Measurements from ENCODE around the gene PTF1A. TPM values are rescaled to one million over a fixed set of nuclear protein-coding genes. Genes with fewer than 3 reads are reported as not detected.

Gene PTF1A
- polyA plus RNA-seq, 1 donor from 2014 or later, result not detected

- no peak overlapping the region for H3K27ac ChIP-seq (ENCODE audit: low read length)
- no peaks in the 10 kb centered on the region for H3K36me3 ChIP-seq (ENCODE audit: insufficient read depth, low read length)
- H3K79me2 ChIP-seq (replicated peaks; ENCODE audit: insufficient read depth, low read length), result no peaks in the 10 kb centered on the region
- H3K4me2 ChIP-seq (ENCODE audit: low read length), result no peak overlapping the region
- no peaks in the 10 kb centered on the region for H3K27me3 ChIP-seq (ENCODE audit: insufficient read depth, low read depth, low read length)
- no peaks in the 10 kb centered on the region for H4K20me1 ChIP-seq (ENCODE audit: insufficient read depth)
- H3K9ac ChIP-seq (ENCODE audit: low read length), result no peak overlapping the region
- no peaks in the 10 kb centered on the region for H3K9me3 ChIP-seq (ENCODE audit: low read length)
- no peak overlapping the region for H3K4me3 ChIP-seq (ENCODE audit: low read length)
- no peaks in the 10 kb centered on the region for H3K9me2 ChIP-seq (ENCODE audit: insufficient read depth, low read length)
- no peak overlapping the region for H2AFZ ChIP-seq (ENCODE audit: low read depth, low read length)
- no peaks in the 10 kb centered on the region for H3F3A ChIP-seq (ENCODE audit: insufficient read depth, low read length, poor library complexity, severe bottlenecking)
- TF ChIP-seq TAF1 (IDR thresholded peaks at IDR 0.05; ENCODE audit: low read depth), result no peak
- no peak for TF ChIP-seq EP300 (conservative IDR thresholded peaks at IDR 0.05; ENCODE audit: poor library complexity, severe bottlenecking)
- TF ChIP-seq SMC3 (conservative IDR thresholded peaks at IDR 0.05; ENCODE audit: poor library complexity), result no peak
- no peak for TF ChIP-seq EZH2 (IDR thresholded peaks at IDR 0.05; ENCODE audit: borderline replicate concordance, insufficient read depth, low read length, poor library complexity, severe bottlenecking)
- no peak for TF ChIP-seq REST (IDR thresholded peaks at IDR 0.05; ENCODE audit: borderline replicate concordance)
- TF ChIP-seq CTCF (IDR thresholded peaks at IDR 0.05; ENCODE audit: poor library complexity, severe bottlenecking), result no peak
- no peak for TF ChIP-seq MXI1 (conservative IDR thresholded peaks at IDR 0.05; ENCODE audit: poor library complexity, severe bottlenecking)
- TF ChIP-seq RAD21 (conservative IDR thresholded peaks at IDR 0.05), result no peak
- no peak for TF ChIP-seq POLR2AphosphoS5 (IDR thresholded peaks at IDR 0.05)
These were observed 45.1 kb upstream of the PTF1A start for GRCh38 chr10:23147035-23147434.

- Histone ChIP-seq H3K4me2 (ENCODE audit: low read length) (no peak overlapping the region), H2AFZ (ENCODE audit: low read depth, low read length) (no peak overlapping the region), H3K9ac (ENCODE audit: low read length) (no peak overlapping the region), H3K9me3 (ENCODE audit: low read length) (no peaks in the 10 kb centered on the region), H3K79me2 (replicated peaks; ENCODE audit: insufficient read depth, low read length) (no peaks in the 10 kb centered on the region), H3K9me2 (ENCODE audit: insufficient read depth, low read length) (no peaks in the 10 kb centered on the region), H3K36me3 (ENCODE audit: insufficient read depth, low read length) (no peaks in the 10 kb centered on the region), H4K20me1 (ENCODE audit: insufficient read depth) (no peaks in the 10 kb centered on the region), H3K4me3 (ENCODE audit: low read length) (no peak overlapping the region), H3K27ac (ENCODE audit: low read length) (no peak overlapping the region), H3K27me3 (ENCODE audit: insufficient read depth, low read depth, low read length) (no peaks in the 10 kb centered on the region), H3F3A (ENCODE audit: insufficient read depth, low read length, poor library complexity, severe bottlenecking) (no peaks in the 10 kb centered on the region)
- TF ChIP-seq SMC3 (conservative IDR thresholded peaks at IDR 0.05; ENCODE audit: poor library complexity), result no peak
- no peak for TF ChIP-seq EP300 (conservative IDR thresholded peaks at IDR 0.05; ENCODE audit: poor library complexity, severe bottlenecking)
- TF ChIP-seq TAF1 (IDR thresholded peaks at IDR 0.05; ENCODE audit: low read depth), result no peak
- TF ChIP-seq CTCF (IDR thresholded peaks at IDR 0.05; ENCODE audit: poor library complexity, severe bottlenecking), result no peak
- TF ChIP-seq MXI1 (conservative IDR thresholded peaks at IDR 0.05; ENCODE audit: poor library complexity, severe bottlenecking), result no peak
- no peak for TF ChIP-seq REST (IDR thresholded peaks at IDR 0.05; ENCODE audit: borderline replicate concordance)
- TF ChIP-seq EZH2 (IDR thresholded peaks at IDR 0.05; ENCODE audit: borderline replicate concordance, insufficient read depth, low read length, poor library complexity, severe bottlenecking), result no peak
- TF ChIP-seq RAD21 (conservative IDR thresholded peaks at IDR 0.05), result no peak
- no peak for TF ChIP-seq POLR2AphosphoS5 (IDR thresholded peaks at IDR 0.05)
These were observed 43.9 kb upstream of the PTF1A start for GRCh38 chr10:23148214-23148613.

All from neural cell (in vitro differentiated cells).